Neural cell (in vitro differentiated cells): Measurements from ENCODE around the gene GPR183. TPM values are rescaled to one million over a fixed set of nuclear protein-coding genes. Genes with fewer than 3 reads are reported as not detected.

ENCODE experiments used
- H2AFZ ChIP-seq: fragments of 200-600, 300-800 bp; sonication (generic), shearing (Covaris generic); 2 replicates; pipeline ENCODE4 v1.6.0; 2014; ENCODE audit warnings: low read depth, mild to moderate bottlenecking, antibody characterized with exemption, low read length, moderate library complexity
- H3F3A ChIP-seq: fragments of 200-600 bp; shearing (Covaris generic); 2 replicates; pipeline ENCODE4 v1.6.1; 2016; ENCODE audit warnings: mild to moderate bottlenecking, moderate library complexity, mixed read lengths, antibody characterized with exemption, low read length; ENCODE audit not compliant: insufficient read depth, poor library complexity, severe bottlenecking
- H3K27ac ChIP-seq: fragments of 200-600, 300-800 bp; sonication (generic), shearing (Covaris generic); 2 replicates; pipeline ENCODE4 v1.5.1; 2014; ENCODE audit warnings: mild to moderate bottlenecking, low read length, moderate library complexity
- H3K27me3 ChIP-seq: fragments of 300-800, 200-600 bp; sonication (generic), shearing (Covaris generic); 2 replicates; pipeline ENCODE4 v1.6.0; 2014; ENCODE audit warnings: mild to moderate bottlenecking, low read depth, low read length, moderate library complexity; ENCODE audit not compliant: insufficient read depth
- H3K36me3 ChIP-seq: fragments of 300-800, 200-600 bp; sonication (generic), shearing (Covaris generic); 2 replicates; pipeline ENCODE4 v1.5.1; 2014; ENCODE audit warnings: mild to moderate bottlenecking, antibody characterized with exemption, low read length, moderate library complexity; ENCODE audit not compliant: insufficient read depth
- H3K4me2 ChIP-seq: fragments of 300-800, 200-600 bp; sonication (generic), shearing (Covaris generic); 2 replicates; pipeline ENCODE4 v1.6.0; 2014; ENCODE audit warnings: mild to moderate bottlenecking, low read length
- H3K4me3 ChIP-seq: fragments of 300-800, 200-600 bp; sonication (generic), shearing (Covaris generic); 2 replicates; pipeline ENCODE4 v1.5.1; 2014; ENCODE audit warnings: mild to moderate bottlenecking, low read length, moderate library complexity
- H3K79me2 ChIP-seq: fragments of 200-600 bp; shearing (Covaris generic); replicated peaks from 2 replicates; pipeline ENCODE4 v1.6.0; 2014; ENCODE audit warnings: mild to moderate bottlenecking, low read length, moderate library complexity; ENCODE audit not compliant: insufficient read depth
- H3K9ac ChIP-seq: fragments of 300-800, 200-600 bp; sonication (generic), shearing (Covaris generic); 2 replicates; pipeline ENCODE4 v1.6.1; 2016; ENCODE audit warnings: mild to moderate bottlenecking, low read length, mixed read lengths
- H3K9me2 ChIP-seq: fragments of 200-600 bp; shearing (Covaris generic); 2 replicates; pipeline ENCODE4 v1.6.1; 2016; ENCODE audit warnings: mild to moderate bottlenecking, low read length, mixed read lengths; ENCODE audit not compliant: insufficient read depth
- H3K9me3 ChIP-seq: fragments of 200-600, 300-800 bp; sonication (generic), shearing (Covaris generic); 2 replicates; pipeline ENCODE4 v1.6.1; 2016; ENCODE audit warnings: mild to moderate bottlenecking, mixed run types, low read length, moderate library complexity, mixed read lengths
- H4K20me1 ChIP-seq: fragments of 200-600 bp; shearing (Covaris generic); 2 replicates; pipeline ENCODE4 v1.6.1; 2016; ENCODE audit warnings: mild to moderate bottlenecking, mixed run types; ENCODE audit not compliant: insufficient read depth
- EP300 ChIP-seq: fragments of 450-650 bp; conservative IDR thresholded peaks from 2 replicates; pipeline ENCODE4 v1.6.1; 2014; ENCODE audit warnings: antibody characterized with exemption, mild to moderate bottlenecking, moderate library complexity; ENCODE audit not compliant: poor library complexity, severe bottlenecking
- EZH2 ChIP-seq: fragments of 200-600, 300-800 bp; shearing (Covaris generic), sonication (generic); IDR thresholded peaks from 2 replicates; pipeline ENCODE4 v1.6.1; 2014; ENCODE audit warnings: antibody characterized with exemption, low read length, borderline replicate concordance, mild to moderate bottlenecking; ENCODE audit not compliant: insufficient read depth, poor library complexity, severe bottlenecking
- MXI1 ChIP-seq: fragments of 450-650 bp; conservative IDR thresholded peaks from 2 replicates; pipeline ENCODE4 v1.6.1; 2014; ENCODE audit warnings: antibody characterized with exemption, mild to moderate bottlenecking; ENCODE audit not compliant: poor library complexity, severe bottlenecking
- POLR2AphosphoS5 ChIP-seq: IDR thresholded peaks from 2 replicates; pipeline ENCODE4 v1.6.1; 2012
- RAD21 ChIP-seq: fragments of 450-650 bp; conservative IDR thresholded peaks from 2 replicates; pipeline ENCODE4 v1.6.1; 2014; ENCODE audit warnings: antibody characterized with exemption, mild to moderate bottlenecking, moderate library complexity
- SMC3 ChIP-seq: fragments of 450-650 bp; conservative IDR thresholded peaks from 2 replicates; pipeline ENCODE4 v1.6.1; 2014; ENCODE audit warnings: antibody characterized with exemption, mild to moderate bottlenecking, moderate library complexity; ENCODE audit not compliant: poor library complexity
- TAF1 ChIP-seq: IDR thresholded peaks from 2 replicates; pipeline ENCODE4 v1.6.1; 2012; ENCODE audit warnings: low read depth
- polyA minus RNA-seq: library from RNA; depleted of rRNA, polyadenylated mRNA; stranded (reverse); fragments of >200 nt; gene quantifications from 2 replicates; pipeline ENCODE4 v1.2.3, GENCODE V29; 2014
- polyA plus RNA-seq: library from polyadenylated mRNA; depleted of rRNA; stranded (reverse); fragments of >200 nt; gene quantifications from 2 replicates; pipeline ENCODE4 v1.2.3, GENCODE V29; 2014
- TF ChIP-seq, protein P1 (sequence below): fragments of 450-650 bp; IDR thresholded peaks from 2 replicates; pipeline ENCODE4 v1.5.1; 2014; ENCODE audit warnings: antibody characterized with exemption, mild to moderate bottlenecking, moderate library complexity; ENCODE audit not compliant: poor library complexity, severe bottlenecking
- TF ChIP-seq, protein P2 (sequence below): IDR thresholded peaks from 2 replicates; pipeline ENCODE4 v1.6.1; 2012; ENCODE audit warnings: borderline replicate concordance

GPR183 gene, protein sequence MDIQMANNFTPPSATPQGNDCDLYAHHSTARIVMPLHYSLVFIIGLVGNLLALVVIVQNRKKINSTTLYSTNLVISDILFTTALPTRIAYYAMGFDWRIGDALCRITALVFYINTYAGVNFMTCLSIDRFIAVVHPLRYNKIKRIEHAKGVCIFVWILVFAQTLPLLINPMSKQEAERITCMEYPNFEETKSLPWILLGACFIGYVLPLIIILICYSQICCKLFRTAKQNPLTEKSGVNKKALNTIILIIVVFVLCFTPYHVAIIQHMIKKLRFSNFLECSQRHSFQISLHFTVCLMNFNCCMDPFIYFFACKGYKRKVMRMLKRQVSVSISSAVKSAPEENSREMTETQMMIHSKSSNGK
- polyA plus RNA-seq = not detected in 2 replicates
- polyA minus RNA-seq = not detected in 2 replicates

DNA sequence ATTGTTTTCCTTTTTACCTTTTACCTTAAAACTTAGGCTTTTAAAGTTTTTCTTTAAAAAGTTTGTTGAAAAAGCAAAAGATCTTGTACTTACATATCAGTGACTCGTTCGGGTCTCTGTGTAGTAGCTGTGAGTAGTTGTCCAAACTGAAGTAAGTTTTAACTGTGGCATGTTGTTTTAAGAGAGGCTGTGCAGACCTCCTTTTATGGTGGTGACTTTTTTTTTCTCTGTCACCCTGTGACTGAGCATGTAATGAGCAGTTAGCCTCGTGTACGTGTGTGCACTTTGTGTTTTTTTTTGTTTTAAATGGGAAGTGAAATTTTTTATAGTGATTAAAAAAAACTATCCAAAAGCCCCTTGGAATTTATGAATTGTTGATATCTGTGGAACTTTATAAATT lies at the start of gene GPR183:
TSS of gene GPR183 (minus strand) at position 153 of the 400 bp plus-strand sequence. CDS start 11,254 bp downstream, outside the sequence.
- Histone ChIP-seq H2AFZ (no peak within 1 kb of the TSS), H4K20me1 (no peaks in the 10 kb centered on the region), H3K4me3 (no peak within 1 kb of the TSS), H3K27me3 (no peaks in the 10 kb centered on the region), H3K36me3 (no peaks in the 10 kb centered on the region), H3K9me3 (no peaks in the 10 kb centered on the region), H3K4me2 (no peak within 1 kb of the TSS), H3K9me2 (no peaks in the 10 kb centered on the region), H3K79me2 (no peaks in the 10 kb centered on the region), H3K27ac (no peak within 1 kb of the TSS), H3F3A (no peaks in the 10 kb centered on the region), H3K9ac (no peak within 1 kb of the TSS)
- TF ChIP-seq EP300 (no peak), SMC3 (no peak), RAD21 (no peak), MXI1 (no peak), TAF1 (no peak), EZH2 (no peak), POLR2AphosphoS5 (no peak)
- TF ChIP-seq, protein P1, sequence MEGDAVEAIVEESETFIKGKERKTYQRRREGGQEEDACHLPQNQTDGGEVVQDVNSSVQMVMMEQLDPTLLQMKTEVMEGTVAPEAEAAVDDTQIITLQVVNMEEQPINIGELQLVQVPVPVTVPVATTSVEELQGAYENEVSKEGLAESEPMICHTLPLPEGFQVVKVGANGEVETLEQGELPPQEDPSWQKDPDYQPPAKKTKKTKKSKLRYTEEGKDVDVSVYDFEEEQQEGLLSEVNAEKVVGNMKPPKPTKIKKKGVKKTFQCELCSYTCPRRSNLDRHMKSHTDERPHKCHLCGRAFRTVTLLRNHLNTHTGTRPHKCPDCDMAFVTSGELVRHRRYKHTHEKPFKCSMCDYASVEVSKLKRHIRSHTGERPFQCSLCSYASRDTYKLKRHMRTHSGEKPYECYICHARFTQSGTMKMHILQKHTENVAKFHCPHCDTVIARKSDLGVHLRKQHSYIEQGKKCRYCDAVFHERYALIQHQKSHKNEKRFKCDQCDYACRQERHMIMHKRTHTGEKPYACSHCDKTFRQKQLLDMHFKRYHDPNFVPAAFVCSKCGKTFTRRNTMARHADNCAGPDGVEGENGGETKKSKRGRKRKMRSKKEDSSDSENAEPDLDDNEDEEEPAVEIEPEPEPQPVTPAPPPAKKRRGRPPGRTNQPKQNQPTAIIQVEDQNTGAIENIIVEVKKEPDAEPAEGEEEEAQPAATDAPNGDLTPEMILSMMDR = no peak
- TF ChIP-seq, protein P2, sequence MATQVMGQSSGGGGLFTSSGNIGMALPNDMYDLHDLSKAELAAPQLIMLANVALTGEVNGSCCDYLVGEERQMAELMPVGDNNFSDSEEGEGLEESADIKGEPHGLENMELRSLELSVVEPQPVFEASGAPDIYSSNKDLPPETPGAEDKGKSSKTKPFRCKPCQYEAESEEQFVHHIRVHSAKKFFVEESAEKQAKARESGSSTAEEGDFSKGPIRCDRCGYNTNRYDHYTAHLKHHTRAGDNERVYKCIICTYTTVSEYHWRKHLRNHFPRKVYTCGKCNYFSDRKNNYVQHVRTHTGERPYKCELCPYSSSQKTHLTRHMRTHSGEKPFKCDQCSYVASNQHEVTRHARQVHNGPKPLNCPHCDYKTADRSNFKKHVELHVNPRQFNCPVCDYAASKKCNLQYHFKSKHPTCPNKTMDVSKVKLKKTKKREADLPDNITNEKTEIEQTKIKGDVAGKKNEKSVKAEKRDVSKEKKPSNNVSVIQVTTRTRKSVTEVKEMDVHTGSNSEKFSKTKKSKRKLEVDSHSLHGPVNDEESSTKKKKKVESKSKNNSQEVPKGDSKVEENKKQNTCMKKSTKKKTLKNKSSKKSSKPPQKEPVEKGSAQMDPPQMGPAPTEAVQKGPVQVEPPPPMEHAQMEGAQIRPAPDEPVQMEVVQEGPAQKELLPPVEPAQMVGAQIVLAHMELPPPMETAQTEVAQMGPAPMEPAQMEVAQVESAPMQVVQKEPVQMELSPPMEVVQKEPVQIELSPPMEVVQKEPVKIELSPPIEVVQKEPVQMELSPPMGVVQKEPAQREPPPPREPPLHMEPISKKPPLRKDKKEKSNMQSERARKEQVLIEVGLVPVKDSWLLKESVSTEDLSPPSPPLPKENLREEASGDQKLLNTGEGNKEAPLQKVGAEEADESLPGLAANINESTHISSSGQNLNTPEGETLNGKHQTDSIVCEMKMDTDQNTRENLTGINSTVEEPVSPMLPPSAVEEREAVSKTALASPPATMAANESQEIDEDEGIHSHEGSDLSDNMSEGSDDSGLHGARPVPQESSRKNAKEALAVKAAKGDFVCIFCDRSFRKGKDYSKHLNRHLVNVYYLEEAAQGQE = no peak

DNA sequence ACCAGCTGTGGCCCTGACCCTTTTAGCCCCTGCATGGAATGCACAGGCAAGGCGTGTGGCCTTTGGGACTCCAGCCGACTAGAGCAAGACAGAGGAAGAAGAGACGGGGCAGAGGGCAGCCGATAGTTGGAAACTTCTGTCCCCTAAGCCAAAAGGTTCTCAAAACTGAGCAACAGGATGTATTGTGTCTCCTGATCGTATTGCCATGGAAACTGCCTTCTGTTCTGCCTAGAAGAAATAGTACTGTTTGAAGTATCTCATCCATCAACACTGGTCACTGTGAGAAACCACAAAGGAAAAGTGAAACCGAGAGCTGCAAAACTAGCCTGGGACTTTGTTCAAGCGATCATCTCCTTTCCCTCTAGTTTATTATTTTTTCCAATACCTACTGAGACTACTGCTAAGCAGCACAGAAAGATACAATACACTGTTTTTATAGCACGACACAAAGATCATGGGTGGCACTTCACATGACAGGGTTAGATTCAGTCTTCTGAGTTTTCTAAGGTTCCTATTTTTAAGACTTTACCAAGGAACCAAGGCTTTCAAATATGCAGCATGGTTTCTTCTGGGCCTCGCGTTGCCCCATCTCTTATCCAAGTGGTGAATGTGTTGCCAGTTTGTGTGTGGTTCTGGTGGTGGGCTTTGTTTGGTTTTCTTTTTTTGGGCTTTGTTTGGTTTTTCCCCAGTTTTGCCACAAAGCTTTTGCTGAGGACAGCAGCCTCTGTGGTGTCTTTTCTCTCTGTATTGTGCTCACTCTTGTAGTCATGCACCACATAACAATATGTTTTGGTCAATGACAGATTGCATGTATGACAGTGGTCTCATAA lies 49.3 kb upstream of the GPR183 start:
- Histone ChIP-seq H3K4me3 (no peak overlapping the region), H2AFZ (no peak overlapping the region), H3K9me3 (no peaks in the 10 kb centered on the region), H3K9me2 (no peaks in the 10 kb centered on the region), H3K36me3 (no peaks in the 10 kb centered on the region), H3F3A (no peaks in the 10 kb centered on the region), H4K20me1 (no peaks in the 10 kb centered on the region), H3K79me2 (no peaks in the 10 kb centered on the region), H3K27ac (no peak overlapping the region), H3K9ac (no peak overlapping the region), H3K27me3 (no peaks in the 10 kb centered on the region), H3K4me2 (no peak overlapping the region)
- TF ChIP-seq RAD21 (no peak), SMC3 (no peak), TAF1 (no peak), POLR2AphosphoS5 (no peak)
